Stomach (tissue), 9 donors: Measurements from ENCODE around the gene FBF1. TPM values are rescaled to one million over a fixed set of nuclear protein-coding genes. Genes with fewer than 3 reads are reported as not detected.

Source experiments
- DNase-seq, 2 donors: peaks; one replicate each; pipeline versions ENCODE4 v3.0.0 to v3.0.0-alpha.2; 2013 to 2019
- H3K27ac ChIP-seq, 5 donors: fragments of 200-600 bp in 4 of 5; sonication (generic) in 4 of 5; one replicate each; pipeline ENCODE4 v1.5.1; 2013 to 2019; ENCODE audit warnings: mild to moderate bottlenecking in 1 of 5, moderate library complexity in 1 of 5
- H3K27me3 ChIP-seq, 3 donors: fragments of 200-600 bp; sonication (generic); one replicate each; pipeline ENCODE4 v1.5.1; 2017 to 2019; ENCODE audit warnings: mixed run types in 1 of 3
- H3K36me3 ChIP-seq, 4 donors: fragments of 200-600 bp; sonication (generic); 1 replicate in 3 of 4; 2 replicates in 1 of 4; pipeline ENCODE4 v1.5.1; 2016 to 2019
- H3K4me1 ChIP-seq, 4 donors: fragments of 200-600 bp; sonication (generic); one replicate each; pipeline ENCODE4 v1.5.1; 2016 to 2019
- H3K4me3 ChIP-seq, 4 donors: fragments of 200-600 bp; sonication (generic) in 3 of 4; one replicate each; pipeline ENCODE4 v1.5.1; 2016 to 2019; ENCODE audit warnings: mild to moderate bottlenecking in 1 of 4
- H3K9me3 ChIP-seq, 4 donors: fragments of 200-600 bp; sonication (generic); one replicate each; pipeline ENCODE4 v1.5.1; 2016 to 2019
- EP300 ChIP-seq: sonication (generic); formaldehyde crosslinking; IDR thresholded peaks from one replicate; pipeline ENCODE4 v1.6.1; 2017; ENCODE audit warnings: antibody characterized with exemption
- POLR2A ChIP-seq, 4 donors: fragments of 450-650 bp; IDR thresholded peaks; one replicate each; pipeline ENCODE4 v1.6.1; 2016; ENCODE audit warnings: antibody characterized with exemption in 4 of 4, control low read depth in 2 of 4, mild to moderate bottlenecking in 1 of 4, moderate library complexity in 1 of 4
- POLR2AphosphoS5 ChIP-seq, 3 donors: sonication (generic); formaldehyde crosslinking; IDR thresholded peaks; one replicate each; pipeline ENCODE4 v1.6.1; 2016; ENCODE audit warnings: antibody characterized with exemption in 3 of 3
- WGBS, 5 donors: extraction: QIAGEN DNeasy Blood & Tissue Kit in 3 of 5; methylation state at CpG; one replicate each; pipeline versions ENCODE4 v1.1.5 to v1.1.7; 2013 to 2018; 5-methylcytosine and 5-hydroxymethylcytosine counted together
- intact Hi-C: fragments of 100-400 bp; cut with DNase I; formaldehyde crosslinking; loops from one replicate; pipeline ENCODE4 v1.15.1; 2023; ENCODE audit warnings: low total_unique reads
- polyA plus RNA-seq, 3 donors: library from polyadenylated mRNA; stranded (reverse); fragments of 200-250 nt; gene quantifications; one replicate each; pipeline ENCODE4 v1.2.3, GENCODE V29; 2013
- total RNA-seq, 5 donors: library from RNA; depleted of rRNA; stranded (reverse); fragments of >200 nt; gene quantifications; one replicate each; pipeline versions ENCODE4 v1.1.0 to v1.2.3, GENCODE V29; 2014 to 2016
- TF ChIP-seq, protein P1 (sequence below), 7 experiments: fragments of 450-650 bp in 4 of 7; fragments of 200-600 bp in 3 of 7; sonication (generic) in 3 of 7; IDR thresholded peaks; one replicate each; pipeline ENCODE4 v1.5.1; 2016 to 2019; ENCODE audit warnings: antibody characterized with exemption in 7 of 7, control low read depth in 2 of 7, mild to moderate bottlenecking in 1 of 7
- donor health status: healthy with polysubstance abuse.
- donor health status: Bipolar disorder and iron deficiency.
- donor health status: healthy.

The FBF1 gene
- total and polyA plus RNA-seq, 8 donors = 1.7 to 21.7 (median 10.4) TPM

DNA sequence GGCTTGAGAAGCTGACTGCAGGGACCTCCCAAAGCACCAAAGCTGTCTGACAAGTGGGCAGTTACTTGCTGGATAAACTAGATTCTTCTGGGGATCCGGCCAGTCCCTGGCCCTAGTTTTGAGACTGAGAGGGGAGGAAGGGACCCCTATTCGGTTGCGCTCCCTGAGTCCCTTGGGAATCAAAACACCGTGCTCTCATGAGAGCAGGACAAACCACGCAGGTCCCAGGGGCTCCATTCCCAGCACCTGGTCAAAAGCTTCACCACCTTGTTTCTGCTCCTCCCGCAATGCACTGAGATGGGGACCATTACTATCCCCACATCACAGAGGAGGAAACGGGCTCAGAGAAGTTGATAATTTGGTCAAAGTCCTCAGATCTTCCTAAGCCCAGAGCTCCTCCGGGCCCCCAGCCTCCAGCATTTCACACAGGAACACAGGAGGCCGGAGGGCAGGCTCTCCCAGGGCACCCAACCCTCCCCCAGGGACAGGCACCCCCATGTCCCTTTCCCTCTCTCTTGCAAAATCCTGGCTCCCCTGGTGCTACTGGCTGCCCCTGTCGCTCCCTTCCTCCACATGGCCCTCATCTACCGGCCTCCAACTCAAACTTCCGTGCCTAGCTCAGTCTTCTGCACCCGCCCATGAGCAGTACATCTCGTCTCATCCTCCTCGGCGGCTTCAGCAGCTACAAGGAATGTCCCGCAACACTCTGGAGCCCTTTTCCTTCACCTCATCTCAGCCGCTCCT lies 47.4 kb downstream of the FBF1 start:
- WGBS, 5 donors = 88 to 91% (median 88%) methylated on average over 16 to 18 of the region's 18 CpGs
- H3K9me3 ChIP-seq = no peaks in the 10 kb centered on the region
- TF ChIP-seq POLR2A (IDR thresholded peaks at IDR 0.05) = no peak
- TF ChIP-seq POLR2AphosphoS5 (IDR thresholded peaks at IDR 0.05) = no peak
- TF ChIP-seq, protein P1, sequence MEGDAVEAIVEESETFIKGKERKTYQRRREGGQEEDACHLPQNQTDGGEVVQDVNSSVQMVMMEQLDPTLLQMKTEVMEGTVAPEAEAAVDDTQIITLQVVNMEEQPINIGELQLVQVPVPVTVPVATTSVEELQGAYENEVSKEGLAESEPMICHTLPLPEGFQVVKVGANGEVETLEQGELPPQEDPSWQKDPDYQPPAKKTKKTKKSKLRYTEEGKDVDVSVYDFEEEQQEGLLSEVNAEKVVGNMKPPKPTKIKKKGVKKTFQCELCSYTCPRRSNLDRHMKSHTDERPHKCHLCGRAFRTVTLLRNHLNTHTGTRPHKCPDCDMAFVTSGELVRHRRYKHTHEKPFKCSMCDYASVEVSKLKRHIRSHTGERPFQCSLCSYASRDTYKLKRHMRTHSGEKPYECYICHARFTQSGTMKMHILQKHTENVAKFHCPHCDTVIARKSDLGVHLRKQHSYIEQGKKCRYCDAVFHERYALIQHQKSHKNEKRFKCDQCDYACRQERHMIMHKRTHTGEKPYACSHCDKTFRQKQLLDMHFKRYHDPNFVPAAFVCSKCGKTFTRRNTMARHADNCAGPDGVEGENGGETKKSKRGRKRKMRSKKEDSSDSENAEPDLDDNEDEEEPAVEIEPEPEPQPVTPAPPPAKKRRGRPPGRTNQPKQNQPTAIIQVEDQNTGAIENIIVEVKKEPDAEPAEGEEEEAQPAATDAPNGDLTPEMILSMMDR (IDR thresholded peaks at IDR 0.05) = no peak
- TF ChIP-seq EP300 = no peak
- no peak for DNase-seq
- intact Hi-C loops = no loop called here
- peak overlapping the region in 2 of 5 donors; percentile 24 to 39 for H3K27ac ChIP-seq
- H3K36me3 ChIP-seq = peaks cover 31 to 52% (median 46%) of the 10 kb centered on the region in 4 donors
- no peaks in the 10 kb centered on the region for H3K27me3 ChIP-seq
- H3K4me1 ChIP-seq = peaks cover 19 to 60% (median 44%) of the 10 kb centered on the region in 4 donors
- H3K4me3 ChIP-seq = no peak overlapping the region

DNA sequence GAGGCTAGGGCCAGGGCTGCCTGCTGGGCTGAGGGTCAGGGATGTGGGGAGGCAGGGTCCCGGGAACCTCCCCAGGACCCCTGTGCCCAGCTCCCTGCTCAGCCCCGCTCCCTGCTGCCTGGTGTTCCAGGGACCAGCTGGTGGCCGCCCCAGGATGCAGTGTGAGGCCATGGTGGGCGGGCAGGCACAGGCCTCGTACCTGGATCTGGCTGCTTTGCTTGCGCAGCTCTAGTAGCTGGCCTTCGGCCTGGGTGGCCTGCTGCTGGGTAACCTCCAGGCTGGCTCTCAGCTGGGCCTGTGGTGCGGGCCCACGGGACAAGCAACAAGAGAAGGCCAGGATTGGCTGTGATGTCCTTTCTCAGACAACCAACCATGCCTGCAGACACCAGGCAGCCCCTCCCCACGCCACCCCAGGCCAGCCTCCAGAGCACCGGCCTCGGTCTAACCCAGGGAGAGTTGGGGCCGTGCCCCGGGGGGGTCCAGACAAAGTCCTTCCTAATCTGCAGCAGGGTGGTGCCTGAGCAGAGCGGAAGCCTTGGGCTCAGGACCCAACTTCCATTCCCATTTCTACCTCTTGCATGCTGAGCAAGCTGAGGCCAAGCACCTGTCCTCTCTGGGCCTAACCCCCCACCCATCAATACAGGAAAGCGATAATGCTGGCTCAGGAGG lies 48.2 kb downstream of the FBF1 start:
- peak overlapping the region in 1 of 5 donors; percentile 24 for H3K27ac ChIP-seq
- intact Hi-C loops = no loop called here
- H3K27me3 ChIP-seq = no peaks in the 10 kb centered on the region
- no peaks in the 10 kb centered on the region for H3K9me3 ChIP-seq
- no peak overlapping the region for H3K4me3 ChIP-seq
- H3K4me1 ChIP-seq = peaks cover 19 to 56% (median 38%) of the 10 kb centered on the region in 4 donors
- TF ChIP-seq EP300 (no peak), POLR2A (IDR thresholded peaks at IDR 0.05) (no peak), POLR2AphosphoS5 (IDR thresholded peaks at IDR 0.05) (no peak)
- TF ChIP-seq, protein P1 (IDR thresholded peaks at IDR 0.05) = no peak
- WGBS, 5 donors = 86 to 92% (median 88%) methylated on average over 14 to 16 of the region's 16 CpGs
- DNase-seq = no peak
- peaks cover 29 to 50% (median 42%) of the 10 kb centered on the region in 4 donors for H3K36me3 ChIP-seq

DNA sequence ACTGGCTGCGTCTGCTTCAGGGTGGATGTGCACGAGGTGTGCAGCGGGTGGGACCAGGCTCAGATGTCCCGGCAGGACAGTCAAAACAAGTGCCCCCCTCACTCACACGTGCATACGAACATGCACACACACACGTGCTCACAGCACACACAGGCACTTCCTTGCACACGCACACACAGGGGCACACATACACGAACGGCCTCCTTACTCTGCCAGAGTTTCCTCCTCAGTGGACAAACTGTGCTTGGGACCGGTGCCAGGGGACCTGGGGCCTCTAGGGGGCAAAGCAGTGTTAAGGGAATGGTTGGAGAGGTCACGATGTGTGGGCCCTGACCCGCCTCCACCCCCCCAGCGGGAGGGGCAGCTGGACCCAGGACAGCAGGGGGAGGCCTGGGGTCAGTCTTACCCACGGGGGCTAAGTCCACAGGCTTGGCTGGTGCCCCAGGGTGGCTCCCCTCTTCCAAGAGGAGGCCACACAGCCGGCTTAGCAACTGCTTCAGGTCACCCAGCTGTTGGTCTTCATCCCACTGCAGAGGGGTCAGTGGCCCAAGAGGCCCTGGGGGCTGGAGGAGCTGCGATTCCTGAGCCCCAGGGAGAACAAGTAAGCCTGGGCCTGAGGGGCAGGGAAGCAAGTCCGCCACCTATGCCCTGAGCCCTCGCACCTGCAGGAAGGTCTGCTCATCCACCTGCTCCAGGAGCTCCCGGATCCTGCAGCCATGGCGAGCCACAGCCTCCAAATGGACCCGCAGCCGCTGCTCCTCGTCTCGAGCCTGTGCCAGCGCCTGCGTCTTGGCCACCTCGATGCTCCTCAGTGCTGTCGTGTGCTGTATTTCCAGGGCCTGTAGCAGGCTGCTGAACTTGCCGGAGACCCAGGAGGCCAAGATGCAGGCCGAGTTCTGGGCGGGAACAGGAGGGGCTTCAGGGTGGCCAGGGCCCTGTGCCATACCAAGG lies 49.0 kb downstream of the FBF1 start:
- Histone ChIP-seq H3K36me3 (peaks cover 29 to 55% (median 40%) of the 10 kb centered on the region in 4 donors), H3K9me3 (no peaks in the 10 kb centered on the region), H3K4me1 (peaks cover 14 to 48% (median 30%) of the 10 kb centered on the region in 4 donors), H3K27ac (no peak overlapping the region), H3K4me3 (no peak overlapping the region), H3K27me3 (no peaks in the 10 kb centered on the region)
- DNase-seq = peak in 1 of 2 donors; percentile 40
- TF ChIP-seq, protein P1 (IDR thresholded peaks at IDR 0.05) = no peak
- TF ChIP-seq POLR2AphosphoS5 (IDR thresholded peaks at IDR 0.05) (no peak), POLR2A (IDR thresholded peaks at IDR 0.05) (no peak), EP300 (no peak)
- intact Hi-C loops = no loop called here
- 65 to 76% (median 74%) methylated on average over 22 to 32 of the region's 32 CpGs for WGBS, 5 donors
